Mesothelial cell of epicardium (in vitro differentiated cells): ENCODE data around the gene TMEM44. TPM values are rescaled to one million over a fixed set of nuclear protein-coding genes. Genes with fewer than 3 reads are reported as not detected.

ENCODE experiments used
- DNase-seq, 2 experiments: peaks; one replicate each; pipeline ENCODE4 v3.0.0; 2021; ENCODE audit warnings: low spot score in 2 of 2; ENCODE audit not compliant: unreplicated experiment in 2 of 2
- H3K27ac Mint-ChIP-seq: 2 replicates; pipeline ENCODE4 v1.8.0; 2021; ENCODE audit warnings: mixed read lengths
- H3K27me3 Mint-ChIP-seq: 2 replicates; pipeline ENCODE4 v1.8.0; 2021; ENCODE audit warnings: low read depth, mixed read lengths
- H3K36me3 Mint-ChIP-seq: 2 replicates; pipeline ENCODE4 v1.8.0; 2021; ENCODE audit warnings: mixed read lengths
- H3K4me1 Mint-ChIP-seq: 2 replicates; pipeline ENCODE4 v1.8.0; 2021; ENCODE audit warnings: mixed read lengths
- H3K4me3 Mint-ChIP-seq: 2 replicates; pipeline ENCODE4 v1.8.0; 2021; ENCODE audit warnings: mild to moderate bottlenecking, moderate library complexity, mixed read lengths
- H3K9me3 Mint-ChIP-seq: 2 replicates; pipeline ENCODE4 v1.8.0; 2021; ENCODE audit warnings: mixed read lengths
- CTCF ChIP-seq: fragments of 200-600 bp; sonication (generic); IDR thresholded peaks from one replicate; pipeline ENCODE4 v1.5.0; 2021; ENCODE audit warnings: antibody characterized with exemption; ENCODE audit not compliant: unreplicated experiment
- total RNA-seq: library from RNA; stranded (reverse); gene quantifications from 3 replicates; pipeline ENCODE4 v1.2.1, GENCODE V29; 2021

TMEM44 gene
- total RNA-seq, 1 donor from 2014 or later = 27.9 TPM

DNA sequence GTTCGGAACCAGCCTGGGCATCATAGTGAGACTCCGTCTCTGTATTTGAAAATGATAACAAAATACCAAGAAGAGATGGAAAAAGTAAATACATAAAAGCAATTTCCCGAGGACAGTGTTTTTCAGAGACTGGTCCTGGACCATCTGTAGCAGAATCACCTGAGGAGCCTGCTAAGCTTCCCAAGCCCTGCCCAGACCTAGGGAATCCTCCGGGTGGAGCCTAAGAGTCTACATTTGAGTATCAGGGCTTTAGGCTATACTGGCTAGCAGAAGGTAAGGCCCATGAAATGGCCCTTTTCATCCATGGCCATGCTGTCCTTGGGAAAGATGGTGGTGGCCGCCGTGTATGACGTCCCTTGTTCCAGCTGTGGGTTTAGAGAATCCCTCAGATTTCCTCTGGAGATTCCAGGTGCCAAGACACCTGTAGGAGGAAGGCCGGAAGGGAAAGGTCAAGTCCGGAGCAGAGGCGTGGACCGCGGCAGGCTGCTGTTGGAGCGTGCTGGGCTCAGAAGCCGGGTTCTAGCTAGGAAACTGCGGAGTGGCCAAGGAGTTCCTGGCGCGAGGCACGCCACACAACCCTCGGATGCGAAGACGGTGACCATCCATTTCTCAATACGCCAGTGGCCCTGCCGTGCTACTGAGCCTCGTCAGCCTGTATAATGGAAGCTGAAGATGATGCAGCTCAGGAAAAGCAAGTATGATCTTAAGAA, 50.9 kb downstream of the TMEM44 start:
- H3K36me3 Mint-ChIP-seq = peaks cover 11% of the 10 kb centered on the region
- no peak for TF ChIP-seq CTCF
- no peaks in the 10 kb centered on the region for H3K27me3 Mint-ChIP-seq
- H3K27ac Mint-ChIP-seq = peak overlapping the region; percentile 47
- peak overlapping the region; percentile 51 for H3K4me3 Mint-ChIP-seq
- DNase-seq = no peak
- peaks cover 17% of the 10 kb centered on the region for H3K4me1 Mint-ChIP-seq
- no peaks in the 10 kb centered on the region for H3K9me3 Mint-ChIP-seq

DNA sequence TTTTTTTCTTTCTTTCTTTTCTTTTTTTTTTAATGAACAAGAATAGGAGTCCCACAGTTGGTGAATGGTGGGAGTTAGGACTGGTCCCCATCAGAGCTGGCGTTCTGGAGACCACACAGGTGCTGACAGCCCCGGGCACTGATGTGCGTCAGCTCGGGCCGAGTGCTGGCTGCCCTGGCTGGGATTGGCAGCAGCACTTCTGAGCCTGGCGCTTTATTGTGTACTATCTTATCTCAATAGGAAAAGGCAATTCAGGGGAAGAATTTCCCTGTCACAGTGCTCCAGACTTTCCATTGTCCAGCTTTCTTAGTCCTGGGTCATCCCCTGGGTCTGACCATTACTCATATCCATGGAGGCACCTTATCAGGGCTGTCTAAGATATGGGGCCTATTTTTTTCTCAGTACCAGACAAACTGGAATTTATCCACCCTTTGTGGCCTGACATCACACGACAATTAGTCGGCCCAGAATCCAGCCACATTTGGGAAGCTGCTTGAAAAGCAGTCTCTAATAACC, 54.1 kb downstream of the TMEM44 start:
- no peak for TF ChIP-seq CTCF
- Mint-ChIP-seq H3K36me3 (no peaks in the 10 kb centered on the region), H3K27me3 (no peaks in the 10 kb centered on the region), H3K27ac (peak overlapping the region; percentile 47), H3K9me3 (no peaks in the 10 kb centered on the region), H3K4me3 (no peak overlapping the region), H3K4me1 (peaks cover 15% of the 10 kb centered on the region)
- DNase-seq = no peak

DNA sequence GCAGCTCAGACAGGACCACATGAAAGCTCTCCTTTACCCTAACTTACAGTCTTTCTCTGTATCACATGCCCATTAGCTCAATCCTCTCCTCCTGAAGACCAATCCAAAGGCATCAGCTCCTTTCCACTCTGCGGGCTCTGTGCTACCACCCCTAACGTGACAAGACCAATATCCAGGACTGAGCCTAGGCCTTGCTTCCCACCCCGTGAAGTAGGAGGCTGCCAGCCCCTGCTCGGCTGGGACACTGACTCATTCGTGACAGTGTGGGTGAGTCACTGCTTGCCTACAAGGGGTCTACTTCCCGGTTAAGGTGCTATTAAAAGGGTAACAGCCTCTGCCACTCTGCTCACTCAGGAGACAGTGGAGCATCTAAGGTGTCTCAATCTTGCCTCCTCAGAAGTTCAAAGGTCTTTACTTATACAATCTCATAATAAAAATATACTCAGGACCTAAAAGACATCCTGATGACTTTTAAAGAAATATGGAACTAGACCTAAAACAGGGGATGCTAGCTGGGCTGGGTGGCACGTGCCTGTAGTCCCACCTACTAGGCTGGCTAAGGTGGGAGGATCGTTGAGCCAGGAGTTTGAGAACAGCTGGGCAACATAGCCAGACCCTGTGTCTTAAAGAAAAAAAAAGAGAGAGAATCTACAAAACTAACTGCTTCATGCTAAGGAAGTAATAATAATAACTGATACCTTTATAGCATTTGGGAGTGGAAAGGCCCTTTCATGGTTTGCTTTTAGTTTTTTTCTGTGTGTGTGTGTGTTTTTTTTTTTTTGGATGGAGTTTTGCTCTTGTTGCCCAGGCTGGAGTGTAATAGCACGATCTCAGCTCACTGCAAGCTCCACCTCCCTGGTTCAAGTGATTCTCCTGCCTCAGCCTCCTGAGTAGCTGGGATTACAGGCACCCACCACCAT, 55.0 kb downstream of the TMEM44 start:
- Mint-ChIP-seq H3K36me3 (no peaks in the 10 kb centered on the region), H3K4me1 (peaks cover 11% of the 10 kb centered on the region), H3K27me3 (peaks cover under 1% of the 10 kb centered on the region), H3K4me3 (no peak overlapping the region), H3K27ac (no peak overlapping the region), H3K9me3 (no peaks in the 10 kb centered on the region)
- no peak for DNase-seq
- no peak for TF ChIP-seq CTCF

- peaks cover 28% of the 10 kb centered on the region for H3K4me1 Mint-ChIP-seq
- H3K27me3 Mint-ChIP-seq = peaks cover 14% of the 10 kb centered on the region
- H3K36me3 Mint-ChIP-seq = no peaks in the 10 kb centered on the region
These were observed 57.6 kb downstream of the TMEM44 start for GRCh38 chr3:194575484-194576210.

More at GRCh38 chr3:194575484-194576210, 57.6 kb downstream of the TMEM44 start:
- no peak for DNase-seq
- H3K9me3 Mint-ChIP-seq = no peaks in the 10 kb centered on the region
- H3K4me3 Mint-ChIP-seq = no peak overlapping the region
- TF ChIP-seq CTCF = no peak
- no peak overlapping the region for H3K27ac Mint-ChIP-seq
